Measurements from ENCODE around the gene ZNG1F. TPM values are rescaled to one million over a fixed set of nuclear protein-coding genes. Genes with fewer than 3 reads are reported as not detected.
"Not testable (repeated sequence)": the region's sequence is repeated elsewhere in the genome, so short reads cannot be mapped to it uniquely, and the experiment has no call there.

The ZNG1F gene
- polyA plus RNA-seq, 2 of the 4 experiments (the other 2 are of a cell fraction), result 9.9 to 39.1 TPM

- POLR2A ChIA-PET; DNase-seq (ENCODE audit: low read depth in 1 of 2, low spot score in 1 of 2); H3K9me3 ChIP-seq; H3K4me2 ChIP-seq; H3K4me3 ChIP-seq; H3K4me1 ChIP-seq; CTCF ChIA-PET; H3K27ac ChIP-seq; ATAC-seq; FAIRE-seq: not testable (repeated sequence)
- 27% methylated on average over 1 of the region's 1 CpG for WGBS (ENCODE audit: missing lambda C conversion rate)
These were observed 98.7 kb downstream of the ZNG1F start for GRCh38 chr9:41090386-41090785.

DNA sequence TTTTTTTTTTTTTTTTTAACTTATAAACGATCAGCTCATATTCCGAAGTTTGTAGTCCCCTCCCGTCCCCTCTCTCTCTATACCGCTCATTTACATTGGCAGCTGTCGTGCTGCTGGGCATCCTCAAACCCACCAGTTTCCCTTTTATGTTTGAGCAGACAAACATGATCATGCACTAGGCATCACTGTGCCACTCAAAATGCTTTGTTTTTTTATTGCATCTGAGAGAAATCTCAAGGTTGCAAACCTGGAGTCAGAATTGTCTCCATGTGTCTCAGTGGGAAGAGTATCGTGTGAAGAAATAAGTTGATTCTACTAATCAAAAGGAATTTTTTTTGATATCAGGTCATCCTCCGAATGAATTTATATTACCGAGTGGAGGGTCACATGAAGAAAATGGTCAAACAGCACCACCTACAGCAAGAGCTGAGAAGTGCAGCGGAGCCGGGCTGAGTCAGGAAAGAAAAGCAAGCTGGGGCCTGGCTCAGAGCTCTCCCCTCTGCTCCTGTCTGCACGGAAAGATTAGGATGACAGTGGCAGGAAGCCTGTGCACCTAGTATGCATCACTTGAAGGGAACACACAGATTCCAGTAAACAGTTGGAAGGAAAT lies 100.6 kb downstream of the ZNG1F start:
- H3K9me3 ChIP-seq; H3K4me1 ChIP-seq; FAIRE-seq; H3K4me3 ChIP-seq; POLR2A ChIA-PET; CTCF ChIA-PET; DNase-seq (ENCODE audit: low read depth in 1 of 2, low spot score in 1 of 2); H3K27ac ChIP-seq: not testable (repeated sequence)
- TF ChIP-seq SMC3 (IDR thresholded peaks at IDR 0.05) (peak; percentile 30; the same call in 2 of the 3 replicates), RAD21 (conservative IDR thresholded peaks at IDR 0.05 in 1 of 2, IDR thresholded peaks at IDR 0.05 in 1 of 2) (peak; percentile 31 to 54; a peak in 3 of 5 replicates), CTCF (IDR thresholded peaks at IDR 0.05) (peak; percentile 43)
- under 1% methylated on average over 9 of the region's 11 CpGs for WGBS (ENCODE audit: missing lambda C conversion rate)
- H3K4me2 ChIP-seq, result peak overlapping the region; percentile 44; the same call in 2 of the 3 replicates
- ATAC-seq, result peak; percentile 86 to 95

GRCh38 chr9:41087929-41088328 lies 101.2 kb downstream of the ZNG1F start:
- H3K9me3 ChIP-seq; H3K4me2 ChIP-seq; H3K4me1 ChIP-seq; CTCF ChIA-PET; DNase-seq (ENCODE audit: low read depth in 1 of 2, low spot score in 1 of 2); H3K4me3 ChIP-seq; POLR2A ChIA-PET; H3K27ac ChIP-seq; FAIRE-seq: not testable (repeated sequence)
- peak; percentile 56 to 69; a peak in 5 of 6 replicates for ATAC-seq
- 58% methylated on average over 5 of the region's 5 CpGs for WGBS (ENCODE audit: missing lambda C conversion rate)

- DNase-seq (ENCODE audit: low read depth in 1 of 2, low spot score in 1 of 2); ATAC-seq; H3K4me1 ChIP-seq; FAIRE-seq; POLR2A ChIA-PET; CTCF ChIA-PET; H3K9me3 ChIP-seq; H3K4me3 ChIP-seq; H3K4me2 ChIP-seq; H3K27ac ChIP-seq: not testable (repeated sequence)
- WGBS (ENCODE audit: missing lambda C conversion rate), result 51% methylated on average over 5 of the region's 5 CpGs
These were observed 101.8 kb downstream of the ZNG1F start for GRCh38 chr9:41087157-41087780.

DNA sequence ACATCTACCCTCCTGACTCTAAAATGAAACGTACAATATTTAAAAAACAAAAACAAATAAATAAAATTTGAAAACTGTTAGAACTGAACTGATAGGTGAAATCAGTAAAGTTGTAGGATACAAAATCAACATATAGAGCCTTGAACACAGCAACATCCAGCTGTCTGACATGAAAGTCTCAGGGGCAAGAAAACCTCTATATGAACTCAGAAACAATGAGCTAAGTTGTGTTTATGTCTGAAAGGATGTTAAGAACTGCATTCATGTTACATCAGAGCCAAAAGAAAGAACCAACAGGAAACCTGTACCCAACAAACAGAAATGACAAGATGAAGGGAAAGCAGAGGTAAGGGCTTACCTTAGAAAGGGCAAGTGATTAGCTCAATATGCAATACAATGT lies 102.4 kb downstream of the ZNG1F start:
- H3K4me2 ChIP-seq; DNase-seq (ENCODE audit: low read depth in 1 of 2, low spot score in 1 of 2); H3K4me3 ChIP-seq; FAIRE-seq; POLR2A ChIA-PET; H3K9me3 ChIP-seq; H3K4me1 ChIP-seq; CTCF ChIA-PET; ATAC-seq; H3K27ac ChIP-seq: not testable (repeated sequence)
- 69% methylated on average over 1 of the region's 1 CpG for whole genome bisulfite sequencing (ENCODE audit: missing lambda C conversion rate)

DNA sequence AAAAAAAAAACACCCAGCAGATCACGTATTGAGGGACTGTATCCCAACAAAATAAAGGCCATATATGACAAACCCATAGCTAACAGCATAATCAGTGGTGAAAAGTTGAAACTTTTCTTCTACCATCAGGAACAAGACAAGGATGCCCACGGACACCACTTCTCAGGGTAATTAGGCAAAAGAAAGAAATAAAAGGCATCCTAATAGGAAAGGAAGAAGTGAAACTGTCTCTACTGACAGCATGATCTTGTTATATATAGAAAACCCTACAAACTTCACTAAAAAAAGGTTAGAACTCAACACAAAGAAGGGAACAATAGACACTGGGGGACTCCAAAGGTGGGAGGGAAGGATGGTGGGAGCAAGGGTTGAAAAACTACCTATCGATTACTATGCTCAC lies 102.9 kb downstream of the ZNG1F start:
- H3K4me3 ChIP-seq; H3K27ac ChIP-seq; DNase-seq (ENCODE audit: low read depth in 1 of 2, low spot score in 1 of 2); CTCF ChIA-PET; ATAC-seq; H3K9me3 ChIP-seq; H3K4me1 ChIP-seq; H3K4me2 ChIP-seq; FAIRE-seq; POLR2A ChIA-PET: not testable (repeated sequence)
- 23% methylated on average over 3 of the region's 3 CpGs for WGBS (ENCODE audit: missing lambda C conversion rate)

GRCh38 chr9:41082358-41082757 lies 106.8 kb downstream of the ZNG1F start:
- CTCF ChIA-PET; H3K4me1 ChIP-seq; H3K4me3 ChIP-seq; DNase-seq (ENCODE audit: low read depth in 1 of 2, low spot score in 1 of 2); FAIRE-seq; H3K4me2 ChIP-seq; POLR2A ChIA-PET; H3K27ac ChIP-seq; H3K9me3 ChIP-seq: not testable (repeated sequence)
- WGBS (ENCODE audit: missing lambda C conversion rate), result 11% methylated on average over 4 of the region's 4 CpGs
- ATAC-seq, result peak in 1 of 2 experiments; percentile 17; a peak in 1 of 6 replicates

Small RNA genes within 50 kb of the gene (small RNA-seq; reads per million reads assigned to genes)
- gene MIR4477A, result 0 reads per million in 6 experiments
- 0 reads per million in 6 experiments for gene RNA5SP530

Other genes starting within 250 kb of the ZNG1F start
- 0.08 TPM in 1 of 2 replicates, not detected in the other for gene FOXD4L6, start 60.6 kb downstream of the ZNG1F start, polyA plus RNA-seq (2011; rRNA removed)
- not detected in 3 replicates for gene FOXD4L6, start 60.6 kb downstream of the ZNG1F start, polyA plus RNA-seq (2017; fragmentation: RNase III; extraction: RNeasy Plus Mini Kit Qiagen cat#74134 plus additional on column Dnase treatment)